Neural cell (in vitro differentiated cells): ENCODE results near the gene GAB2. TPM values are rescaled to one million over a fixed set of nuclear protein-coding genes. Genes with fewer than 3 reads are reported as not detected.

Experiments
- H2AFZ ChIP-seq: fragments of 200-600, 300-800 bp; sonication (generic), shearing (Covaris generic); 2 replicates; pipeline ENCODE4 v1.6.0; 2014; ENCODE audit warnings: low read depth, mild to moderate bottlenecking, antibody characterized with exemption, low read length, moderate library complexity
- H3F3A ChIP-seq: fragments of 200-600 bp; shearing (Covaris generic); 2 replicates; pipeline ENCODE4 v1.6.1; 2016; ENCODE audit warnings: mild to moderate bottlenecking, moderate library complexity, mixed read lengths, antibody characterized with exemption, low read length; ENCODE audit not compliant: insufficient read depth, poor library complexity, severe bottlenecking
- H3K27ac ChIP-seq: fragments of 200-600, 300-800 bp; sonication (generic), shearing (Covaris generic); 2 replicates; pipeline ENCODE4 v1.5.1; 2014; ENCODE audit warnings: mild to moderate bottlenecking, low read length, moderate library complexity
- H3K27me3 ChIP-seq: fragments of 300-800, 200-600 bp; sonication (generic), shearing (Covaris generic); 2 replicates; pipeline ENCODE4 v1.6.0; 2014; ENCODE audit warnings: mild to moderate bottlenecking, low read depth, low read length, moderate library complexity; ENCODE audit not compliant: insufficient read depth
- H3K36me3 ChIP-seq: fragments of 300-800, 200-600 bp; sonication (generic), shearing (Covaris generic); 2 replicates; pipeline ENCODE4 v1.5.1; 2014; ENCODE audit warnings: mild to moderate bottlenecking, antibody characterized with exemption, low read length, moderate library complexity; ENCODE audit not compliant: insufficient read depth
- H3K4me2 ChIP-seq: fragments of 300-800, 200-600 bp; sonication (generic), shearing (Covaris generic); 2 replicates; pipeline ENCODE4 v1.6.0; 2014; ENCODE audit warnings: mild to moderate bottlenecking, low read length
- H3K4me3 ChIP-seq: fragments of 300-800, 200-600 bp; sonication (generic), shearing (Covaris generic); 2 replicates; pipeline ENCODE4 v1.5.1; 2014; ENCODE audit warnings: mild to moderate bottlenecking, low read length, moderate library complexity
- H3K79me2 ChIP-seq: fragments of 200-600 bp; shearing (Covaris generic); replicated peaks from 2 replicates; pipeline ENCODE4 v1.6.0; 2014; ENCODE audit warnings: mild to moderate bottlenecking, low read length, moderate library complexity; ENCODE audit not compliant: insufficient read depth
- H3K9ac ChIP-seq: fragments of 300-800, 200-600 bp; sonication (generic), shearing (Covaris generic); 2 replicates; pipeline ENCODE4 v1.6.1; 2016; ENCODE audit warnings: mild to moderate bottlenecking, low read length, mixed read lengths
- H3K9me2 ChIP-seq: fragments of 200-600 bp; shearing (Covaris generic); 2 replicates; pipeline ENCODE4 v1.6.1; 2016; ENCODE audit warnings: mild to moderate bottlenecking, low read length, mixed read lengths; ENCODE audit not compliant: insufficient read depth
- H3K9me3 ChIP-seq: fragments of 200-600, 300-800 bp; sonication (generic), shearing (Covaris generic); 2 replicates; pipeline ENCODE4 v1.6.1; 2016; ENCODE audit warnings: mild to moderate bottlenecking, mixed run types, low read length, moderate library complexity, mixed read lengths
- H4K20me1 ChIP-seq: fragments of 200-600 bp; shearing (Covaris generic); 2 replicates; pipeline ENCODE4 v1.6.1; 2016; ENCODE audit warnings: mild to moderate bottlenecking, mixed run types; ENCODE audit not compliant: insufficient read depth
- EP300 ChIP-seq: fragments of 450-650 bp; conservative IDR thresholded peaks from 2 replicates; pipeline ENCODE4 v1.6.1; 2014; ENCODE audit warnings: antibody characterized with exemption, mild to moderate bottlenecking, moderate library complexity; ENCODE audit not compliant: poor library complexity, severe bottlenecking
- EZH2 ChIP-seq: fragments of 200-600, 300-800 bp; shearing (Covaris generic), sonication (generic); IDR thresholded peaks from 2 replicates; pipeline ENCODE4 v1.6.1; 2014; ENCODE audit warnings: antibody characterized with exemption, low read length, borderline replicate concordance, mild to moderate bottlenecking; ENCODE audit not compliant: insufficient read depth, poor library complexity, severe bottlenecking
- MXI1 ChIP-seq: fragments of 450-650 bp; conservative IDR thresholded peaks from 2 replicates; pipeline ENCODE4 v1.6.1; 2014; ENCODE audit warnings: antibody characterized with exemption, mild to moderate bottlenecking; ENCODE audit not compliant: poor library complexity, severe bottlenecking
- POLR2AphosphoS5 ChIP-seq: IDR thresholded peaks from 2 replicates; pipeline ENCODE4 v1.6.1; 2012
- RAD21 ChIP-seq: fragments of 450-650 bp; conservative IDR thresholded peaks from 2 replicates; pipeline ENCODE4 v1.6.1; 2014; ENCODE audit warnings: antibody characterized with exemption, mild to moderate bottlenecking, moderate library complexity
- SMC3 ChIP-seq: fragments of 450-650 bp; conservative IDR thresholded peaks from 2 replicates; pipeline ENCODE4 v1.6.1; 2014; ENCODE audit warnings: antibody characterized with exemption, mild to moderate bottlenecking, moderate library complexity; ENCODE audit not compliant: poor library complexity
- TAF1 ChIP-seq: IDR thresholded peaks from 2 replicates; pipeline ENCODE4 v1.6.1; 2012; ENCODE audit warnings: low read depth
- polyA plus RNA-seq: library from polyadenylated mRNA; depleted of rRNA; stranded (reverse); fragments of >200 nt; gene quantifications from 2 replicates; pipeline ENCODE4 v1.2.3, GENCODE V29; 2014
- TF ChIP-seq, protein P1 (sequence below): fragments of 450-650 bp; IDR thresholded peaks from 2 replicates; pipeline ENCODE4 v1.5.1; 2014; ENCODE audit warnings: antibody characterized with exemption, mild to moderate bottlenecking, moderate library complexity; ENCODE audit not compliant: poor library complexity, severe bottlenecking
- TF ChIP-seq, protein P2 (sequence below): IDR thresholded peaks from 2 replicates; pipeline ENCODE4 v1.6.1; 2012; ENCODE audit warnings: borderline replicate concordance

Gene GAB2
- polyA plus RNA-seq, 1 donor from 2014 or later, result 21.9 TPM

DNA sequence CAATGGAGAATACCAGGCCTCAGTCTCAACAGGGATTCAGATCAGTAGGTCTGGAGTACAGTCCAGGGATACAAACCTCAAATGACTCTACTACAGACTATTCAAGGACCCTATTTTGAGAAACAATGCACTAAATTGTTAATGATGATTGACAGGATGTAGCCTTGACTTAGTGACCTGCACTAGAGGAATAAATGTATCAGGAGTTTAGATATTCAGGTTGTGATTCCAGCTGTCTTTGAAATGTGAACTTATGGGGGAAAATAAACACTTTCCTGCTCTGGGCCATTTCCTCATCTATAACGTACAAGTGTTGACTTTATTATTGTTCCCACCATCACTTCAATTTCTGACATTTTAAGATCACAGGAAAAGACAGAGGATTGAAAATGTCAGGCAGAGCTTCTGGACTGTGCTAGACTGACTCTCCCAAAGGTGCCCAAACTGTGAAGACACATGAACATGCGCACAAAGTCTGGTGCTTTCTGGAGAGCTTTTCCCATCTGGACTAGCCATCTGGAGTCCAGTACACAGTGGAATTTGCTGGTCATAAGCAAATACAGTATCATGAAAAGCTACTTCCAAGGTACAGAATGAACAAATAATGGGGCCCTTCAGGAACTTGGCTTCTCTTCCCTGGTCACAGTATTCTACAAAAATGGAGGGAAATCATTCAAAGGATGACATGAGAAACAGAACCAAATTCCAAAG lies 118.5 kb downstream of the GAB2 start:
- no peaks in the 10 kb centered on the region for H3K9me3 ChIP-seq

DNA sequence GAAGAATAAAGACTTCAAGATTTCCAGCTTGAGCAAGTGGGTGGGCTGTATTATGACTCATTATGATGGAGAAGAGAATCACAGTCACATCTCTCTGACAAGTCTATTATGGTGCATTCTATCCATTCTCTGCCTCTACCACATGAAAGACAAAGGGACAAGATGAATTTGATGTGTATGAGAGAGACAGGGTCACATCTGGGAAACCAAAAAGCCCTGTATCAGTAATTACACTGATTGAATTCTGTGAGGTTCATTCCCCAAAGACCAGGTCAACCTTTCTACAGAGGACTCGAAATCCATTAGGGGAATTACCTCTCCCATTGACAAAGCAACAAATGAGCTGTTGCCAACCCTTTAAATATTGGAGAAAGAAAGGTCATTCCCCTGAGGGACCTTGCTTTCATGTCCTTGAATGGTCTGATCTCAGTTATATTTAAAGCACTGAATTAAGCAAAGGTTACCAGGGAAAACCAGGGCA lies 119.3 kb downstream of the GAB2 start:
- Histone ChIP-seq H3K36me3 (no peaks in the 10 kb centered on the region), H3K4me2 (no peak overlapping the region), H3K27me3 (no peaks in the 10 kb centered on the region), H3K9me2 (no peaks in the 10 kb centered on the region), H4K20me1 (no peaks in the 10 kb centered on the region), H3K9me3 (no peaks in the 10 kb centered on the region), H3K4me3 (no peak overlapping the region), H3K27ac (peak overlapping the region; percentile 29), H3K9ac (no peak overlapping the region), H3F3A (no peaks in the 10 kb centered on the region), H3K79me2 (peaks cover 16% of the 10 kb centered on the region), H2AFZ (no peak overlapping the region)
- peak; percentile 25 for TF ChIP-seq EP300
- TF ChIP-seq TAF1, result no peak
- TF ChIP-seq, protein P1, sequence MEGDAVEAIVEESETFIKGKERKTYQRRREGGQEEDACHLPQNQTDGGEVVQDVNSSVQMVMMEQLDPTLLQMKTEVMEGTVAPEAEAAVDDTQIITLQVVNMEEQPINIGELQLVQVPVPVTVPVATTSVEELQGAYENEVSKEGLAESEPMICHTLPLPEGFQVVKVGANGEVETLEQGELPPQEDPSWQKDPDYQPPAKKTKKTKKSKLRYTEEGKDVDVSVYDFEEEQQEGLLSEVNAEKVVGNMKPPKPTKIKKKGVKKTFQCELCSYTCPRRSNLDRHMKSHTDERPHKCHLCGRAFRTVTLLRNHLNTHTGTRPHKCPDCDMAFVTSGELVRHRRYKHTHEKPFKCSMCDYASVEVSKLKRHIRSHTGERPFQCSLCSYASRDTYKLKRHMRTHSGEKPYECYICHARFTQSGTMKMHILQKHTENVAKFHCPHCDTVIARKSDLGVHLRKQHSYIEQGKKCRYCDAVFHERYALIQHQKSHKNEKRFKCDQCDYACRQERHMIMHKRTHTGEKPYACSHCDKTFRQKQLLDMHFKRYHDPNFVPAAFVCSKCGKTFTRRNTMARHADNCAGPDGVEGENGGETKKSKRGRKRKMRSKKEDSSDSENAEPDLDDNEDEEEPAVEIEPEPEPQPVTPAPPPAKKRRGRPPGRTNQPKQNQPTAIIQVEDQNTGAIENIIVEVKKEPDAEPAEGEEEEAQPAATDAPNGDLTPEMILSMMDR, result peak; percentile 10

More for the DNA sequence above, 118.5 kb downstream of the GAB2 start:
- no peaks in the 10 kb centered on the region for H3K27me3 ChIP-seq
- H3K27ac ChIP-seq, result peak overlapping the region; percentile 29
- H4K20me1 ChIP-seq, result no peaks in the 10 kb centered on the region
- H3K79me2 ChIP-seq, result peaks cover 16% of the 10 kb centered on the region
- no peaks in the 10 kb centered on the region for H3F3A ChIP-seq
- no peak overlapping the region for H2AFZ ChIP-seq
- H3K4me3 ChIP-seq, result no peak overlapping the region
- no peak overlapping the region for H3K4me2 ChIP-seq
- no peaks in the 10 kb centered on the region for H3K9me2 ChIP-seq
- no peaks in the 10 kb centered on the region for H3K36me3 ChIP-seq
- no peak overlapping the region for H3K9ac ChIP-seq
- TF ChIP-seq MXI1 (no peak), RAD21 (no peak), EP300 (no peak), POLR2AphosphoS5 (no peak), EZH2 (no peak), SMC3 (no peak), TAF1 (no peak)
- TF ChIP-seq, protein P1, result no peak
- TF ChIP-seq, protein P2, sequence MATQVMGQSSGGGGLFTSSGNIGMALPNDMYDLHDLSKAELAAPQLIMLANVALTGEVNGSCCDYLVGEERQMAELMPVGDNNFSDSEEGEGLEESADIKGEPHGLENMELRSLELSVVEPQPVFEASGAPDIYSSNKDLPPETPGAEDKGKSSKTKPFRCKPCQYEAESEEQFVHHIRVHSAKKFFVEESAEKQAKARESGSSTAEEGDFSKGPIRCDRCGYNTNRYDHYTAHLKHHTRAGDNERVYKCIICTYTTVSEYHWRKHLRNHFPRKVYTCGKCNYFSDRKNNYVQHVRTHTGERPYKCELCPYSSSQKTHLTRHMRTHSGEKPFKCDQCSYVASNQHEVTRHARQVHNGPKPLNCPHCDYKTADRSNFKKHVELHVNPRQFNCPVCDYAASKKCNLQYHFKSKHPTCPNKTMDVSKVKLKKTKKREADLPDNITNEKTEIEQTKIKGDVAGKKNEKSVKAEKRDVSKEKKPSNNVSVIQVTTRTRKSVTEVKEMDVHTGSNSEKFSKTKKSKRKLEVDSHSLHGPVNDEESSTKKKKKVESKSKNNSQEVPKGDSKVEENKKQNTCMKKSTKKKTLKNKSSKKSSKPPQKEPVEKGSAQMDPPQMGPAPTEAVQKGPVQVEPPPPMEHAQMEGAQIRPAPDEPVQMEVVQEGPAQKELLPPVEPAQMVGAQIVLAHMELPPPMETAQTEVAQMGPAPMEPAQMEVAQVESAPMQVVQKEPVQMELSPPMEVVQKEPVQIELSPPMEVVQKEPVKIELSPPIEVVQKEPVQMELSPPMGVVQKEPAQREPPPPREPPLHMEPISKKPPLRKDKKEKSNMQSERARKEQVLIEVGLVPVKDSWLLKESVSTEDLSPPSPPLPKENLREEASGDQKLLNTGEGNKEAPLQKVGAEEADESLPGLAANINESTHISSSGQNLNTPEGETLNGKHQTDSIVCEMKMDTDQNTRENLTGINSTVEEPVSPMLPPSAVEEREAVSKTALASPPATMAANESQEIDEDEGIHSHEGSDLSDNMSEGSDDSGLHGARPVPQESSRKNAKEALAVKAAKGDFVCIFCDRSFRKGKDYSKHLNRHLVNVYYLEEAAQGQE, result no peak
